Amniotic epithelial cell (primary cell): ENCODE measurements around the gene MYO15B.
A peak's percentile ranks its signal among the peaks of the same experiment; 100 is the strongest.
"Not testable (repeated sequence)": the region's sequence is repeated elsewhere in the genome, so short reads cannot be mapped to it uniquely, and the experiment has no call there.

Source experiments
- DNase-seq: peaks from one replicate; pipeline ENCODE4 v3.0.0-alpha.2; 2010; ENCODE audit warnings: low read depth

MYO15B gene

DNA sequence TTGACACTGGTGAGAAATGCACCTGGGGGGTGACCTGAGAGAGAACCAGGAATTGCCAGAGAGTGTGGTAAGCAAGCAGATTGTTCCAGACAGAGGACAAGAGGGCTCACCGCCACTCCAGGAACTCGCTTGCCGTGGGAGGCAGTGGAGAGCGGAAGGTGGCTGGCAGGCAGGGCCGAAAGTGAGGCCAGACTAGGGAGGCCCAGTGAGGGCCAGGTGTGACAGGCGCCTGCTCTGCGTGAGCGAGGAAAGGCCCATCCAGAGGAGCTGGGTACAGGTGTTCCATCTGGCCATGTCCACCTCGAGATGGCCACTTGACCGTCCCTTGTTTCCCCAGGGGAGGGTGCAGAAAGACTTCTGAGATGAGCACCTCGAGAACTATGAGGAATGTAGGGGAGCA lies 11.9 kb upstream of the MYO15B start:
- DNase-seq: no peak

GRCh38 chr17:75576661-75577060 lies 10.9 kb upstream of the MYO15B start:
- DNase-seq: no peak

GRCh38 chr17:75581121-75581725 lies 6.4 kb upstream of the MYO15B start:
- not testable (repeated sequence) for DNase-seq

- DNase-seq: not testable (repeated sequence)
Measured at GRCh38 chr17:75583197-75583596, 4.4 kb upstream of the MYO15B start.

GRCh38 chr17:75584849-75585175 lies 2.8 kb upstream of the MYO15B start:
- DNase-seq: no peak

GRCh38 chr17:75588596-75589011 lies 1.0 kb downstream of the MYO15B start:
- DNase-seq: no peak

GRCh38 chr17:75589012-75589918 lies 1.7 kb downstream of the MYO15B start:
- peak; percentile 65 for DNase-seq

- no peak for DNase-seq
Measured at GRCh38 chr17:75589919-75590303, 2.3 kb downstream of the MYO15B start.

DNA sequence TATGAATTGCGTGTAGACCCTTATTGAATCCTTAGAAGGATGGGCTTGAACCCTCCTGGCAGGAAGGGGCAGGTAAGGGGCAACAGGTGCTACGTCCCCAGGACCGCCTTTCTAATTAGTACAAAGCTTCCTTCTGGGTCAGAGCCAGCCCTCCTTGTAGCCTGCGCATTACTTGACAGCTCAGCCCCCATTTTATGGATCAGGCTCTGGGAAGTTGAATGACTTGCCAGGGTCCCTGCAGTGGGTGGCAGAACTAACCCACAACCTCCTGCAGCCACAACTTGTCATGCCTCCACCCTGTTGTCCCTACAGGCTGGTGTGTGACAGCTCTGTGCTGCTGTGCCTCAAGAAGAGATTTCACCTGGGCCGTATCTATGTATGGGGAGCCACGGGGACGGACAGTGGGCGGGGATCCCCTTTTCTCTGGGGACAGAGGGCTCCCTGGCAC lies 2.7 kb downstream of the MYO15B start:
- no peak for DNase-seq

DNA sequence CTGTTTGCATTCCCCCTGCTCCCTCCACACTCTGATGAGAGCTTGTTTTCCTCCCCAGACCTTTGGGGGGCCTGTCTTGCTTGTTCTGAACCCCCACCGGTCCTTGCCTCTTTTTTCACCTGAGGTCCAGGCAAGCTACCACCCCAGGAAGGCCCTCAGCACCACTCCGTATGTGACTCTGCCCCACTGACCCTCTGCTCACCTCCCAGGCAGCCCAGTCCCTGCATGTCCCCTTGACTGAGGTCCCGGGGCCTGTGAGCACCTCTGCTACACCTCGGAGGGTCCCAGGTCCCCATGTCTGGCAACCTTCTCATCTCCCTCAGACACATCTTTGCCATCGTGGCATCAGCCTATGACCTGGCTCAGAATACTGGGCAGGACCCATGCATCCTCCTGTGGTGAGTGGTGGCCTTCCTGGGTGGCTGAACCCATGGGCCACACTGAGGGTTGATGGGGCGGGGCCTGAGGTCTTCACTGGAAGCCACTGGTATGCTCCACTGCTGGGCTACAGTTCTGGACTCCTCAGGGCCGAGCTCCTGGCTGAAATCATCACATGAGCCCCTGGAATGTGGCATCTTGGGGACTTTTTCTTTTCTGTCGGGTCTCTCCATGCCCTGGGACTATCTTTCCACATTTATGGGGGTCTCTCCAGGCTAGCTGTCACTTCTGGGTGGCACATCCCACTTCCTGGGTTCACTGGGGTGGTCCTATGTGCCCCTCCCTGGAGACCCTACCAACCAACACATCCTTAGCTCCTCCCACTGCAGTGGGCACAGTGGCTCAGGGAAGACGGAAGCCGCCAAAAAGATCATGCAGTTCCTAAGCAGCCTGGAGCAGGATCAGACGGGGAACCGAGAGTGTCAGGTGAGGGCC lies 3.5 kb downstream of the MYO15B start:
- DNase-seq: no peak

DNA sequence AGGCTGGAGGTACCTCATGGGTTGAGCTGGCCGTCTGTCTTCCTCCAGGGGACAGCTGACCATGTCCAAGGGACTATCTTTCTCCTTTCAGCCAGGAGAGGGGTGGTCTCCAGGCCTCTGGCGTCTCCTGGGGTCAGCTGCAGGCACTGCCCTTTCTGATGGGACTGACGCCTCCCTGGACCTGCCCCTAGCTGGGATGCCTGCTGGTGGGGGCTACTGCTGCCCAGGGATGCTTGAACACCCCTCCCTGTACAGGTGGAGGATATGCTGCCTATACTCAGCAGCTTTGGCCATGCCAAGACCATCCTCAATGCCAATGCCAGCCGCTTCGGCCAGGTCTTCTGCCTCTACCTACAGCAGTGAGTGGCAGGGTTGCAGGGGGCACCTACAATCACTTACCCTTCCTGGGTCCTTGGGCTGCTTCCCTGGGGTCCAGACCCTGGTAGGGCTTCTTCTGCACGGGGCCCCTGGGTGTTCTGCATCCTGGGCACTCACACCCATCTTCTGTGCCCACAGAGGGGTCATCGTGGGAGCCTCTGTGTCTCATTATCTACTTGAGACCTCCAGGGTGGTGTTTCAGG lies 4.2 kb downstream of the MYO15B start:
- no peak for DNase-seq

GRCh38 chr17:75592348-75593020 lies 4.9 kb downstream of the MYO15B start:
- no peak for DNase-seq

DNA sequence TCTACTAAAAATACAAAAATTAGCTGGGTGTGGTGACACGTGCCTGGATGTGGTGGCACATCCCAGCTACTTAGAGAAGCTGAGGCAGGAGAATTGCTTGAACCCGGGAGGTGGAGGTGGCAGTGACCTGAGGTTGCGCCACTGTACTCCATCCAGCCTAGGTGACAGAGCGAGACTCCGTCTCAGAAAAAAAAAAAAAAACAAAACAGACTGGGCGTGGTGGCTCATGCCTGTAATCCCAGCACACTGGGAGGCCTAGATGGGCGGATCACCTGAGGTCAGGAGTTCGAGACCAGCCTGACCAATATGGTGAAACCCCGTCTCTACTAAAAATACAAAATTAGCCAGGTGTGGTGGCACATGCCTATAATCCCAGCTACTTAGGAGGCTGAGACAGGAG lies 5.8 kb downstream of the MYO15B start:
- not testable (repeated sequence) for DNase-seq

- no peak for DNase-seq
Measured at GRCh38 chr17:75594499-75595283, 7.1 kb downstream of the MYO15B start.

DNA sequence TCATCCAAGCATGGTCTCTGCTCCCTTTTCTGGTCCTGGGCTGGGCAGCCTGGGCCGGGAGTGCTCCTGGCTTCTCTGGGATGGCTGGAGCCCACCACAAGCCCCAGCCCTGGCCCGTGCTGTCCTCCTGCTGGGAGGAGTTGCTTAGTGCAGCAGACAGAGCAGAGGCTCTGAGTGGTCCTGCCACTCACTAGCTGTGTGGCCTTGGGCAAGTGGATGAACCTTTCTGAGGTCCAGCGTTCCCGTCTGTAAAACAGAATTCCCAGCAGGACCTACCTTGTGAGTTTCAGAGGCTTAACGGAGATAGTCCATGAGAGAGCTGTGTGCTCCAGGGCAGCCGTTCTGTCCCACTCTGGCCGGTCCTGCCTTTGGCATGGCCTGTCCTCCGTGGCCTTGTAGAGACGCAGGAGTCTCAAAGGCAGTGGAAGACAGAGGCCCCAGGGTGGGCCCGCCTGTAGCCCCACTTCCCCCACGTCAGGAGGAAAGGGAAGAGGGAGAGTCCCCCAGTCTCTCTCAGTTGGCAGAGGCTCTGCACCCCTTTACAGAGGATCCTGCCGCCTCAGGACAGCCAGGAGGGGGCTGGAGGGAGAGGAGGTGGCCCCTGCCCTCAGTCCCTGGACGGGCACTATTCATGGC lies 7.8 kb downstream of the MYO15B start:
- DNase-seq: no peak

- DNase-seq: no peak
Measured at GRCh38 chr17:75595920-75596313, 8.3 kb downstream of the MYO15B start.

GRCh38 chr17:75596320-75597087 lies 8.9 kb downstream of the MYO15B start:
- DNase-seq: no peak

DNA sequence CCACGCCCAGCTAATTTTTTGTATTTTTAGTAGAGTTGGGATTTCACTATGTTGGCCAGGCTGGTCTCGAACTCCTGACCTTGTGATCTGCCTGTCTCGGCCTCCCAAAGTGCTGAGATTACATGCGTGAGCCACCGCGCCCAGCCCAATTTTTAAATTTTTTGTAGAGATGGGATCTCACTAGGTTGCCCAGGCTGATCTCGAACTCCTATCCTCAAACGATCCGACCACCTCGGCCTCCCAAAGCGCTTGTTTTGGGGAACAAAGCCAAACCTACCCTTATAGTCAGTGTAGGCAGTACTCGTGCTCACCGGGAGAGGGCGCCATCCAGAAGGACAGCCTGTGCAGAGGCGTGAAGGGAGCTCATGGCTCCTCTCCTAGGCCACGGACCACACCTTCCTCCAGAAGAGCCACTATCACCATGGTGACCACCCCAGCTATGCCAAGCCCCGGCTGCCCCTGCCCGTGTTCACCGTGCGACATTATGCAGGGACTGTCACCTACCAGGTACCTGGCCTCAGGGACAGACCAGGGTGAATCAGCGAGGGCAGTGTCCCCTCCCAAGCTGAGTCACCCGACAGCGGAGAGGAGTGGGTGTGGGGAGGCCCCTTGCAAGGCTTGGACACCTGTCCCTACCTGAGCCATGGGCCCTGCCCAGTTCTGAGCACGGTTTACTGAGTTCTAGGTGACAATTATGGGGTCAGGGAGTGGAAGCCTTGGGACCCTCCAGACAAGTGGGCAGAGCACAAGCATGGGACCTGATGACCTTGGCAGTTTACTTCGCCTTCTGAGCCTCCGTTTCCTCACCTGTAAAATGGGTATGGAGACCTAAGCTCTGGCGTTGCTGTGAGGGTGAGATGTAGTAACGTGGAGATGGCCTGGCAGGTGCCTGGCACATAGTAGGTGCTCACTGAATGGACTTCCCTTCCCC lies 13.7 kb downstream of the MYO15B start:
- DNase-seq: peak; percentile 34
